Measurements from ENCODE around the gene WWOX.

WWOX gene

GRCh38 chr16:78137179-78137578 lies 37.7 kb downstream of the WWOX start:
- H3K9me3 ChIP-seq (replicated peaks; ENCODE audit: insufficient read depth, low read length), result no peaks in the 10 kb centered on the region
- no peaks in the 10 kb centered on the region for H3K9me2 ChIP-seq (replicated peaks; ENCODE audit: insufficient read depth, low read length)
- H3K4me1 ChIP-seq (ENCODE audit: low read length), result no peaks in the 10 kb centered on the region
- TF ChIP-seq CTCF (IDR thresholded peaks at IDR 0.05; ENCODE audit: low read length) (no peak), EZH2phosphoT487 (IDR thresholded peaks at IDR 0.05; ENCODE audit: low read length) (no peak), EZH2 (optimal IDR thresholded peaks at IDR 0.05; ENCODE audit: low read depth, low read length) (no peak)
- no peak overlapping the region for H3K4me2 ChIP-seq (ENCODE audit: low read depth, low read length)
- no peaks in the 10 kb centered on the region for H3K27me3 ChIP-seq (replicated peaks; ENCODE audit: insufficient read depth, low read length)
- H2AFZ ChIP-seq (ENCODE audit: low read length), result no peak overlapping the region
- no peak overlapping the region for H3K9ac ChIP-seq (ENCODE audit: low read length)
- no peak overlapping the region for H3K27ac ChIP-seq (ENCODE audit: low read length)
- H4K20me1 ChIP-seq (ENCODE audit: insufficient read depth, low read length), result no peaks in the 10 kb centered on the region
- H3F3A ChIP-seq (ENCODE audit: insufficient read depth, low read length), result no peaks in the 10 kb centered on the region
- DNase-seq, result no peak
- H3K4me3 ChIP-seq (ENCODE audit: low read length), result no peak overlapping the region
- no peaks in the 10 kb centered on the region for H3K79me2 ChIP-seq (ENCODE audit: low read length)
- no peaks in the 10 kb centered on the region for H3K36me3 ChIP-seq (replicated peaks; ENCODE audit: insufficient read depth, low read length)

DNA sequence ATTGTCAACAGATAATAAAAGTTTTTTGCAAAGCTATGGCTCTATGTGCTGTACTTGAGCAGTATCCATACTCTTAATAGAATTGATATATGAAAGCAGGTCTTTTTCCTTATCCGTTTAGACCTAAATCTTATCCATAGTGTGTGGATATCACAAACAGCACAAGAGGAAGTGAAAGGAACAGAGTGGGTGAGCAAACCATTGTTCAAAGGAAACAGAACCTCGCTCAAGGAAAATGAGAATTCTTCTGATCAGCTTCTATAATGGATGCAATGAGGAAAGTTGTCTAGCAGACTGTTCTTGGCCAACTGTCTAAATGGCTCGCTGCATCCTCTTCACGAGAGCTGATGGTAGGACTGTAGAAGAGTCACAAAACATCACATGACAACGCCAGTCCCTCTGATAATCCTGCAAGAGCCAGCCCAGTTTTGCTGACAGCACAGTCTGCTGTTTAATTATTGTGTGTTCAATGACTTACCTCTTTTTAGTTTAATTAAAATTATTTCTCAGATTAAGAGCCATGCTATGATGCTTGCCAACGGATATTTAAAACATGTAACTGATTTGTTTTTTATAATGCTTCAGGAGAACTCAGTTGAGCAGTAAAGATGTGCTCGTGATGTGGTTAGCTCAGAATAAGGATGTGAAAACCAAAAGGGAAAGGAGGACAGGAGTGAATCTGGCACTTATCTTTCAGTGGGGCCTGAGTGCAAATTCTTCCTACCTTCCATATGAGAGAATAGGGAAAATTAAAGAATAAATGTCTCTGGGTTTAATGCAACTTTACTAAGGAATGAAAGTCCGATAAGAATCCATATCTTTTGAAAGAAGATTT lies 38.5 kb downstream of the WWOX start:
- no peaks in the 10 kb centered on the region for H4K20me1 ChIP-seq (ENCODE audit: insufficient read depth, low read length)
- H3K4me3 ChIP-seq (ENCODE audit: low read length), result no peak overlapping the region
- H3K79me2 ChIP-seq (ENCODE audit: low read length), result no peaks in the 10 kb centered on the region
- no peak overlapping the region for H2AFZ ChIP-seq (ENCODE audit: low read length)
- no peaks in the 10 kb centered on the region for H3F3A ChIP-seq (ENCODE audit: insufficient read depth, low read length)
- no peak overlapping the region for H3K9ac ChIP-seq (ENCODE audit: low read length)
- TF ChIP-seq EZH2phosphoT487 (IDR thresholded peaks at IDR 0.05; ENCODE audit: low read length) (no peak), EZH2 (optimal IDR thresholded peaks at IDR 0.05; ENCODE audit: low read depth, low read length) (no peak), CTCF (IDR thresholded peaks at IDR 0.05; ENCODE audit: low read length) (no peak)
- H3K4me1 ChIP-seq (ENCODE audit: low read length), result no peaks in the 10 kb centered on the region
- DNase-seq, result no peak
- H3K27ac ChIP-seq (ENCODE audit: low read length), result no peak overlapping the region
- H3K9me3 ChIP-seq (replicated peaks; ENCODE audit: insufficient read depth, low read length), result no peaks in the 10 kb centered on the region
- H3K27me3 ChIP-seq (replicated peaks; ENCODE audit: insufficient read depth, low read length), result no peaks in the 10 kb centered on the region
- no peaks in the 10 kb centered on the region for H3K36me3 ChIP-seq (replicated peaks; ENCODE audit: insufficient read depth, low read length)
- no peaks in the 10 kb centered on the region for H3K9me2 ChIP-seq (replicated peaks; ENCODE audit: insufficient read depth, low read length)
- H3K4me2 ChIP-seq (ENCODE audit: low read depth, low read length), result no peak overlapping the region

- H3K9me2 ChIP-seq (replicated peaks; ENCODE audit: insufficient read depth, low read length), result no peaks in the 10 kb centered on the region
- no peaks in the 10 kb centered on the region for H4K20me1 ChIP-seq (ENCODE audit: insufficient read depth, low read length)
- no peaks in the 10 kb centered on the region for H3K4me1 ChIP-seq (ENCODE audit: low read length)
- H3K27ac ChIP-seq (ENCODE audit: low read length), result no peak overlapping the region
- H3K79me2 ChIP-seq (ENCODE audit: low read length), result no peaks in the 10 kb centered on the region
- TF ChIP-seq EZH2phosphoT487 (IDR thresholded peaks at IDR 0.05; ENCODE audit: low read length), result no peak
- no peaks in the 10 kb centered on the region for H3F3A ChIP-seq (ENCODE audit: insufficient read depth, low read length)
- no peak overlapping the region for H3K9ac ChIP-seq (ENCODE audit: low read length)
- no peak overlapping the region for H2AFZ ChIP-seq (ENCODE audit: low read length)
- no peaks in the 10 kb centered on the region for H3K27me3 ChIP-seq (replicated peaks; ENCODE audit: insufficient read depth, low read length)
- H3K9me3 ChIP-seq (replicated peaks; ENCODE audit: insufficient read depth, low read length), result no peaks in the 10 kb centered on the region
- no peak overlapping the region for H3K4me3 ChIP-seq (ENCODE audit: low read length)
- no peaks in the 10 kb centered on the region for H3K36me3 ChIP-seq (replicated peaks; ENCODE audit: insufficient read depth, low read length)
- H3K4me2 ChIP-seq (ENCODE audit: low read depth, low read length), result no peak overlapping the region
- no peak for DNase-seq
Measured at GRCh38 chr16:78140818-78141466, 41.5 kb downstream of the WWOX start.

DNA sequence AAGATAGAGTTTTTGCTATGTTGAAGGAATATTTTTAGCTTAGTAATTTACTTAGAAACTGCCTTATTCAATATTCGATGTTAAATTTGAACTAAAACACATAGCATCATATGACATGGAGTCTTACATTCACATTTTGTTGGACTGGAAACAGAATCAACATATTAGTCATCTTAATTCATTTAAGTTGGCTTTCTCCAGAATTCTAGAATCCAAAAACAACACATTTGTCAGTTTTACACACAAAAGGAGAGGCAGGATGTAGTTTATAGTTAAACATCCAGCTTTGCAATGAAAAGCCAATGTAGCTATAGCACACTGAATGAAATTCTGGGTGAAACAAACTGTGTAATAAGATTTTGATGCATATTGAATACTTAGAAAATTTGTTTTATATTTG lies 43.3 kb downstream of the WWOX start:
- H3K9me2 ChIP-seq (replicated peaks; ENCODE audit: insufficient read depth, low read length), result no peaks in the 10 kb centered on the region
- no peaks in the 10 kb centered on the region for H3K9me3 ChIP-seq (replicated peaks; ENCODE audit: insufficient read depth, low read length)
- no peaks in the 10 kb centered on the region for H3K27me3 ChIP-seq (replicated peaks; ENCODE audit: insufficient read depth, low read length)
- no peaks in the 10 kb centered on the region for H3K36me3 ChIP-seq (replicated peaks; ENCODE audit: insufficient read depth, low read length)
- no peak for TF ChIP-seq EZH2 (optimal IDR thresholded peaks at IDR 0.05; ENCODE audit: low read depth, low read length)
- no peak for TF ChIP-seq EZH2phosphoT487 (IDR thresholded peaks at IDR 0.05; ENCODE audit: low read length)
- TF ChIP-seq CTCF (IDR thresholded peaks at IDR 0.05; ENCODE audit: low read length), result no peak
- H3K79me2 ChIP-seq (ENCODE audit: low read length), result no peaks in the 10 kb centered on the region
- no peaks in the 10 kb centered on the region for H3F3A ChIP-seq (ENCODE audit: insufficient read depth, low read length)
- no peaks in the 10 kb centered on the region for H4K20me1 ChIP-seq (ENCODE audit: insufficient read depth, low read length)
- H3K4me3 ChIP-seq (ENCODE audit: low read length), result no peak overlapping the region
- no peak overlapping the region for H3K27ac ChIP-seq (ENCODE audit: low read length)
- no peak overlapping the region for H3K9ac ChIP-seq (ENCODE audit: low read length)
- no peaks in the 10 kb centered on the region for H3K4me1 ChIP-seq (ENCODE audit: low read length)
- H3K4me2 ChIP-seq (ENCODE audit: low read depth, low read length), result no peak overlapping the region
- DNase-seq, result no peak
- H2AFZ ChIP-seq (ENCODE audit: low read length), result no peak overlapping the region

All from MM.1S (cell line).